GM06990 (cell line): ENCODE data around the gene NIPA2.

ENCODE experiments used
- DNase-seq: peaks from one replicate; pipeline ENCODE4 v3.0.0-alpha.2; 2011; ENCODE audit not compliant: insufficient read length; ENCODE audit errors: extremely low read depth
- H3K27me3 ChIP-seq: replicated peaks from 2 replicates; pipeline ENCODE4 v1.6.0; 2011; ENCODE audit warnings: low read length; ENCODE audit not compliant: control insufficient read depth, insufficient read depth
- H3K36me3 ChIP-seq: 2 replicates; pipeline ENCODE4 v1.5.1; 2011; ENCODE audit warnings: low read length; ENCODE audit not compliant: control insufficient read depth, insufficient read depth
- H3K4me3 ChIP-seq: replicated peaks from 2 replicates; pipeline ENCODE4 v1.5.1; 2011; ENCODE audit warnings: low read depth, mild to moderate bottlenecking, control low read depth, low read length
- TF ChIP-seq, protein P1 (sequence below): IDR thresholded peaks from 2 replicates; pipeline ENCODE4 v1.5.1; 2011; ENCODE audit warnings: low read length, control low read depth, mild to moderate bottlenecking, inconsistent platforms; ENCODE audit not compliant: insufficient read depth, poor library complexity, severe bottlenecking

Gene NIPA2

GRCh38 chr15:22880068-22880980 lies 41.9 kb downstream of the NIPA2 start:
- Histone ChIP-seq H3K4me3 (no peak overlapping the region), H3K36me3 (peaks cover 14% of the 10 kb centered on the region), H3K27me3 (no peaks in the 10 kb centered on the region)
- DNase-seq, result no peak
- TF ChIP-seq, protein P1, sequence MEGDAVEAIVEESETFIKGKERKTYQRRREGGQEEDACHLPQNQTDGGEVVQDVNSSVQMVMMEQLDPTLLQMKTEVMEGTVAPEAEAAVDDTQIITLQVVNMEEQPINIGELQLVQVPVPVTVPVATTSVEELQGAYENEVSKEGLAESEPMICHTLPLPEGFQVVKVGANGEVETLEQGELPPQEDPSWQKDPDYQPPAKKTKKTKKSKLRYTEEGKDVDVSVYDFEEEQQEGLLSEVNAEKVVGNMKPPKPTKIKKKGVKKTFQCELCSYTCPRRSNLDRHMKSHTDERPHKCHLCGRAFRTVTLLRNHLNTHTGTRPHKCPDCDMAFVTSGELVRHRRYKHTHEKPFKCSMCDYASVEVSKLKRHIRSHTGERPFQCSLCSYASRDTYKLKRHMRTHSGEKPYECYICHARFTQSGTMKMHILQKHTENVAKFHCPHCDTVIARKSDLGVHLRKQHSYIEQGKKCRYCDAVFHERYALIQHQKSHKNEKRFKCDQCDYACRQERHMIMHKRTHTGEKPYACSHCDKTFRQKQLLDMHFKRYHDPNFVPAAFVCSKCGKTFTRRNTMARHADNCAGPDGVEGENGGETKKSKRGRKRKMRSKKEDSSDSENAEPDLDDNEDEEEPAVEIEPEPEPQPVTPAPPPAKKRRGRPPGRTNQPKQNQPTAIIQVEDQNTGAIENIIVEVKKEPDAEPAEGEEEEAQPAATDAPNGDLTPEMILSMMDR, result no peak

- Histone ChIP-seq H3K4me3 (no peak overlapping the region), H3K36me3 (peaks cover 14% of the 10 kb centered on the region), H3K27me3 (no peaks in the 10 kb centered on the region)
- no peak for DNase-seq
- TF ChIP-seq, protein P1, result no peak
These were observed 42.7 kb downstream of the NIPA2 start for GRCh38 chr15:22880981-22881738.

- Histone ChIP-seq H3K36me3 (peaks cover 14% of the 10 kb centered on the region), H3K27me3 (no peaks in the 10 kb centered on the region), H3K4me3 (no peak overlapping the region)
- no peak for DNase-seq
- TF ChIP-seq, protein P1, result no peak
These were observed 43.4 kb downstream of the NIPA2 start for GRCh38 chr15:22881739-22882440.

DNA sequence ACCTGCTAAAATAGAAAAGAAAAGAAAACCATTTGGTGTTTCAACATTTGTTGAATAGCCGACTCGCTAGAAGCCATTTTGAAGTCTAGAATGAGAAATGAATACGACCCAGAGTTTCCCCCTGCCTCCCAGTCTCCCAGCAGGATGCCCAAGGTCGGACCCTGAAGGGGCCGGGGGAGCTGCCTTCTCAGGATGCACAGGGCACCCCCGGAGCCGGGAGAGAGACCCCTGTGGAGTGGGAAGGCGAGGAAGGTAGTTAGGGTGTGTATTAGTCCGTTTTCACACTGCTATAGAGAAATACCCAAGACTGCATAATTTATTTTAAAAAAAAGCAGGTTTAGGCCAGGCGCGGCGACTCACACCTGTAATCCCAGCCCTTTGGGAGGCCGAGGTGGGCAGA lies 44.7 kb downstream of the NIPA2 start:
- TF ChIP-seq, protein P1, result no peak
- DNase-seq, result no peak
- H3K36me3 ChIP-seq, result peaks cover 9% of the 10 kb centered on the region

GRCh38 chr15:22884344-22884743 lies 45.9 kb downstream of the NIPA2 start:
- no peaks in the 10 kb centered on the region for H3K27me3 ChIP-seq
- H3K4me3 ChIP-seq, result no peak overlapping the region
- no peak for DNase-seq
- TF ChIP-seq, protein P1, result peak; percentile 22
- peaks cover 9% of the 10 kb centered on the region for H3K36me3 ChIP-seq

More for the DNA sequence above, 44.7 kb downstream of the NIPA2 start:
- Histone ChIP-seq H3K4me3 (no peak overlapping the region), H3K27me3 (no peaks in the 10 kb centered on the region)
